Fibroblast of pulmonary artery (primary cell): Measurements from ENCODE around the gene METTL16.

Experiments
- DNase-seq: peaks from one replicate; pipeline ENCODE4 v3.0.0-alpha.2; 2010; ENCODE audit warnings: low read depth
- H3K4me3 ChIP-seq: replicated peaks from 2 replicates; pipeline ENCODE4 v1.5.1; 2011; ENCODE audit warnings: low read depth, mild to moderate bottlenecking, control low read depth, low read length, moderate library complexity
- TF ChIP-seq, protein P1 (sequence below): IDR thresholded peaks from 2 replicates; pipeline ENCODE4 v1.5.1; 2011; ENCODE audit warnings: mild to moderate bottlenecking, control low read depth, low read length, inconsistent platforms; ENCODE audit errors: missing control alignments

Gene METTL16

DNA sequence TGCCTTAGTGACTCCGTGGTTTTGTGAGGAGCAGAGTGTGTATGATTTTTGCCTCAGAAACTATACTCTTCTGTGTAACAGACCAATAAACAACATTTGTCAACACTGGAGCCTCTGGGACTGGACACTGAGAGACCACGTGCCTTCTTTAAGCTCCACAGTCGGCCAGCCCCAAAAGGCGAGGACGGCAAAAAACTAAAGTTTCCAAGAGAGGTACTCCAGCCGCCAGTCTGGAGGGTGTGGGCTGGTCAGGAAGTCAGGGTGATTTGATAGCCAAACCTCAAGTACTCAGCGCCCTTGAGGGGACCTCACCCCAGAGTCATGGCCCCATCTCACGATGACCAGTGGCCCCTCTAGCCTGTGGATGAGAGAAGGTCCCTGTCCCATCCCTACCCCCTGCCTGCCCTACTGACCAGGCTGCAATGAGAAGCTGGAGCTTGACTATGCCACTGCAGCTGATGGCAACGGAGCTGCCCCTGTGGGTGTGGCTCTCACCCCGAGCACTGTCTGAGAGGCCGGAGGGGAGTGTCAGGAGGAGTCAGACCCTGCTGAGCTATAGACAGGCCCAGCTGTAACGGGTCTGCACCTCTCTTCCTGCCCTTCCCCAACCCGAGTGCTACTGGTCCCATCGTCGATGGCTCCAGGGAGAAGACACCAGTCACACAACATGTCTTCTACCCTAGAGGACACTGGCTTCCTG is 130.6 kb downstream of the METTL16 start:
- no peak for DNase-seq
- H3K4me3 ChIP-seq, result no peak overlapping the region
- TF ChIP-seq, protein P1, sequence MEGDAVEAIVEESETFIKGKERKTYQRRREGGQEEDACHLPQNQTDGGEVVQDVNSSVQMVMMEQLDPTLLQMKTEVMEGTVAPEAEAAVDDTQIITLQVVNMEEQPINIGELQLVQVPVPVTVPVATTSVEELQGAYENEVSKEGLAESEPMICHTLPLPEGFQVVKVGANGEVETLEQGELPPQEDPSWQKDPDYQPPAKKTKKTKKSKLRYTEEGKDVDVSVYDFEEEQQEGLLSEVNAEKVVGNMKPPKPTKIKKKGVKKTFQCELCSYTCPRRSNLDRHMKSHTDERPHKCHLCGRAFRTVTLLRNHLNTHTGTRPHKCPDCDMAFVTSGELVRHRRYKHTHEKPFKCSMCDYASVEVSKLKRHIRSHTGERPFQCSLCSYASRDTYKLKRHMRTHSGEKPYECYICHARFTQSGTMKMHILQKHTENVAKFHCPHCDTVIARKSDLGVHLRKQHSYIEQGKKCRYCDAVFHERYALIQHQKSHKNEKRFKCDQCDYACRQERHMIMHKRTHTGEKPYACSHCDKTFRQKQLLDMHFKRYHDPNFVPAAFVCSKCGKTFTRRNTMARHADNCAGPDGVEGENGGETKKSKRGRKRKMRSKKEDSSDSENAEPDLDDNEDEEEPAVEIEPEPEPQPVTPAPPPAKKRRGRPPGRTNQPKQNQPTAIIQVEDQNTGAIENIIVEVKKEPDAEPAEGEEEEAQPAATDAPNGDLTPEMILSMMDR, result no peak

- H3K4me3 ChIP-seq, result no peak overlapping the region
- no peak for DNase-seq
- TF ChIP-seq, protein P1, result no peak
Observed at GRCh38 chr17:2380226-2380922, 131.3 kb downstream of the METTL16 start.

- no peak overlapping the region for H3K4me3 ChIP-seq
Observed at GRCh38 chr17:2379489-2380225, 132.0 kb downstream of the METTL16 start.

GRCh38 chr17:2378905-2379304 is 132.8 kb downstream of the METTL16 start:
- TF ChIP-seq, protein P1, result no peak
- H3K4me3 ChIP-seq, result no peak overlapping the region
- no peak for DNase-seq

More at GRCh38 chr17:2379489-2380225, 132.0 kb downstream of the METTL16 start:
- no peak for DNase-seq
- TF ChIP-seq, protein P1, result no peak

DNA sequence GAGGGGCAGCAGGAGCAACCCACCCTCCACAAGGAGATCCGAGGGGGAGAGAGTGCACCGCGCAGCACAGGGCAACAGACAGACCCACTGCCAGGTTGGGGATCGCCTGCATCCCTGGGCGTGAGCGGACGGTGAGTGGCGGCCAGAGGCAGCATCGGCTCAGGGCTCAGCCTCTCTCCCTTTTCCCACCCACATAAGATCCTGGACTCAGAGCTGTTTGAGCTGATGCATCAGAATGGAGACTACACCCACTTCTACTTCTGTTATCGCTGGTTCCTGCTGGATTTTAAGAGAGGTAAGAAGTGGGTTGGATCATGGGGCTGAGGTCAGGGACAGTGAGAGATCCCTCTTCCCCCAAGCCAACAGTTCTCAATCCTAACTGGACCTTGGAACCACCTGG is 134.0 kb downstream of the METTL16 start:
- TF ChIP-seq, protein P1, result no peak
- H3K4me3 ChIP-seq, result no peak overlapping the region
- DNase-seq, result no peak

GRCh38 chr17:2376107-2376506 is 135.6 kb downstream of the METTL16 start:
- TF ChIP-seq, protein P1, result no peak
- DNase-seq, result no peak
- no peak overlapping the region for H3K4me3 ChIP-seq
